GM19468 (cell line): ENCODE data around the gene KIDINS220.

ENCODE experiments used
- ATAC-seq: cut with Tn5 transposase; IDR thresholded peaks from one replicate; pipeline ENCODE4 v1.9.1; 2021; ENCODE audit warnings: mild to moderate bottlenecking, moderate library complexity, moderate number of reproducible peaks; ENCODE audit not compliant: unreplicated experiment; ENCODE audit errors: extremely low read depth

The KIDINS220 gene

GRCh38 chr2:8853426-8853825 is 16.0 kb upstream of the KIDINS220 start:
- ATAC-seq, result no peak

GRCh38 chr2:8851811-8852560 is 14.6 kb upstream of the KIDINS220 start:
- no peak for ATAC-seq

GRCh38 chr2:8850845-8851487 is 13.6 kb upstream of the KIDINS220 start:
- no peak for ATAC-seq

GRCh38 chr2:8849327-8849726 is 11.9 kb upstream of the KIDINS220 start:
- no peak for ATAC-seq

- ATAC-seq, result no peak
Observed at GRCh38 chr2:8848328-8849100, 11.1 kb upstream of the KIDINS220 start.

- no peak for ATAC-seq
Observed at GRCh38 chr2:8847400-8847799, 10.0 kb upstream of the KIDINS220 start.

GRCh38 chr2:8841932-8842331 is 4.5 kb upstream of the KIDINS220 start:
- ATAC-seq, result no peak

GRCh38 chr2:8840475-8841091 is 3.2 kb upstream of the KIDINS220 start:
- ATAC-seq, result no peak

- ATAC-seq, result no peak
Observed at GRCh38 chr2:8839189-8839965, 2.0 kb upstream of the KIDINS220 start.

GRCh38 chr2:8837795-8838140 is 355 bp upstream of the KIDINS220 start:
- ATAC-seq, result no peak

GRCh38 chr2:8835279-8835678 is 2.1 kb downstream of the KIDINS220 start:
- no peak for ATAC-seq

- ATAC-seq, result no peak
Observed at GRCh38 chr2:8833853-8834252, 3.6 kb downstream of the KIDINS220 start.

- ATAC-seq, result no peak
Observed at GRCh38 chr2:8831516-8831915, 5.9 kb downstream of the KIDINS220 start.

- no peak for ATAC-seq
Observed at GRCh38 chr2:8827729-8828128, 9.7 kb downstream of the KIDINS220 start.

- no peak for ATAC-seq
Observed at GRCh38 chr2:8822218-8822617, 15.2 kb downstream of the KIDINS220 start.

GRCh38 chr2:8821276-8822217 is 15.9 kb downstream of the KIDINS220 start:
- no peak for ATAC-seq

GRCh38 chr2:8819948-8820347 is 17.5 kb downstream of the KIDINS220 start:
- no peak for ATAC-seq

- ATAC-seq, result no peak
Observed at GRCh38 chr2:8819194-8819593, 18.2 kb downstream of the KIDINS220 start.

- ATAC-seq, result no peak
Observed at GRCh38 chr2:8817221-8817620, 20.2 kb downstream of the KIDINS220 start.
